Measurements from ENCODE around the gene MYO9A. TPM values are rescaled to one million over a fixed set of nuclear protein-coding genes. Genes with fewer than 3 reads are reported as not detected.
A peak's percentile ranks its signal among the peaks of the same experiment; 100 is the strongest.
"Not testable (repeated sequence)": the region's sequence is repeated elsewhere in the genome, so short reads cannot be mapped to it uniquely, and the experiment has no call there.

Gene MYO9A
- total RNA-seq, 1 donor from 2014 or later: 19.9 TPM

DNA sequence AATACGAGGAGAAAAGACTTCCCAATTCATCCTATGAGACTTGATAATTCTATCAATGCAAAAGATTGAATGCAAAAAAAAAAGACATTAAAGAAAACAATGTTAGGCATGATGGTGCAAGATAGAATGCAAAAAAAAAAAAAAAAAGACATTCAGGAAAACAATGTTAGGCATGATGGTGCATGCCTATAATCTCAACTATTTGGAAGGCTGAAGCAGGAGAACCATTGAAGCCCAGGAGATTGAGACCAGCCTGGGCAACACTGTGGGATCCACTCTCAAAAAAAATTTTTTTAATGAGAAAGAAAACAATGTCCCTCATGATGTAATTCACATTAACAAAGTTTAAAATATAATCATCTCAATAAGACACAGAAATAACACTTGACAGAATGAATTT is 75.9 kb downstream of the MYO9A start:
- no peak for DNase-seq (ENCODE audit: low read depth in 2 of 2)

DNA sequence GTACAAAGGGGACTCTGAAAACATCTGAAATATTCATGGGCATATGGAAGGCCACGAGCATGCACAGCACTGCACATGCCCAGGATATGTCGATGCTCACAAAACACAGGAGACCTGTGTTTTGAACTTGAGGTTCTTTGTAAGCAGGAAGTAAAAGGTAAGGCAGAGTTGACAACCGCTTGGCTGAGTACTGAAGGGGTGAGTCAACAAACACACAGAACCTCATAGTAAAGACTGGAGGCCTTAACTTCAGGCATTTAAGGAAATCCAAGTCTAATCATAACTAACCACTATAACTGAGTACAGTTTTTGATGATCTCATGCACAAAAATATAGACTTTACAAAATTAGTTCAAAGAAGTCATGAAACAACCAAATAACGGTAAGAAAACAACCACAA is 80.6 kb downstream of the MYO9A start:
- no peak for DNase-seq (ENCODE audit: low read depth in 2 of 2)

DNA sequence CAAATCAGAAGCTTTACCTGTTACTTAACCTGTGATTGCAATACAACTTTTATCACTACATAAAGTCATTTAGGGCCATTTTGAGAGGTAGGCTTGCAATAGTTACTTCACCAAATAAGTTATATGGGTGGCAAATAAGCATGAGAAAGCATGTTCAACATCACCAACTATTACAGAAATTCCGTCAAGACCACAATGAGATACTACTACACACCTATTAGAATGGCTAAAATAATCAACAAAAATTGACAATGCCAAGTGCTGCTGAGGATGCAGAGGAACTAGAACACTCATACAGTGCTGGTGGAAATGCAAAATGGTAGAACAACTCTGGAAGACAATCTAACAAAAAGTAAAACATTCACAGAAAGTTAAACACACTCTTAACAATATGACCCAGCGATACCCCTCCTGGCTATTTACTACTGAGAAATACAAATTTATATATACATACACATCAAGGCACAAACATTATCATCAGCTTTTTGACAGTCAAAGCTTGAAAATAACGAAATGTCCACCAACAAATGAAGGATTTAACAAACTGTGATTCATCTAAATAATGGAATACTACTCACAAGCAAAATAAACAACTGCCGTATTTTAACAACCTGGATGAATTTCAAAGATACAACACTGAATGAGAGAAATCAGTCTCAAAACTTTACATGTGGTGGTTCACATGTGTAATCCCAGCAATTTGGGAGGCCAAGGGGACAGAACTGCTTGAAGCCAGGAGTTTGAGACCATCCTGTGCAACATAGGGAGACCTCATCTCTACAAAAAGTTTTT is 82.9 kb downstream of the MYO9A start:
- DNase-seq (ENCODE audit: low read depth in 2 of 2): no peak

DNA sequence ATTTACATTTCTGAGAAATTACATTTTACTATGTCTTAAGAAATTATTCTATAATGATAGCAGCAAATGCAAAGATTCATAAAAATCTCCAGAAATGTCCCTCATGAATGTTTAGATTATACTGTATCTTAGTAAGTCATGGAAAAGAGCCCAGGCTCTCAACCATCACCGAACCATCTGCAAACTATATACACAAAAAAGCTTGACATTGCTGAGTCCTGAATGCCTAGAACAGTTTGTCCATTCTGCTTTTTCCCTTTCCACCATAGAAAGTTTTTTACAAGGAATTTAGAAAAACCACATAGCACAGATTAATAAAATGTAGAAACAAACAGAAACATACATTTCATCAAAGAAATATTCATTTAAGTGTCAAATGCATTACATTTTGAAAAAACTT is 83.6 kb downstream of the MYO9A start:
- DNase-seq (ENCODE audit: low read depth in 2 of 2): no peak

DNA sequence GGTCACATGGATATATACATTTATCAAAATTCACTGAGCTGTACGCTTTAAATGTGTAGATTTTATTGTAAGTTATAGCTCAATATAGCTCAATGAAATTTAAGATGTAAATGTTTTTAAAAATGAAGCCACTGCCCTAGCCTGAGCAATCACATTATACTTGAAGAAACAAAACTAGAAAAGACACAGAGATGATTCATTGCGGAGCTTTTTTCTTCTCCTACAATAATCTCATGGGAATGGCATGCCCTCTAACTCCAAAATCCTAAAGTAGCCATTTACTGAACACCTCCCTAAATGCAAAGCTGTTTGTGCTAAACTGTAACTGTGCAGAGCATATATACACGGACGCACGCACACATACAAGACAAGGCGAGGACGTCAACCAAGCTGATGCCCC is 84.2 kb downstream of the MYO9A start:
- DNase-seq (ENCODE audit: low read depth in 2 of 2): no peak

DNA sequence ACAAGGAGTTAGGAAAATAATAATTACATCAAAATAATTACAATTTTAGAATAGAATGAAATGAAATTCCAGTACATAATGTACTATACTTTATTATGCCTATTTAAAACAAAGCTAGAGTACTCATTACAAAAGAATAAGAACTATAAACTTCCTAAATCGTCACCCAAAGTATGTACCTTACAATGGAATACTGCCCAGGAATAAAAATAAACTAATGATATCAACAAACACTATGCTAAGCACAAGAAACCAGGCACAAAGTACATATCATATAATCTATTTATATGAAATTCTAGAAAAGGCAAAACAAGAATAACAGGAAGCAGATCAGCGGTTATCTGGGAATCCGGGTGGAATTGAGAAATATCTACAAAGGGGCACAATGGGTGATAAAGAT is 84.7 kb downstream of the MYO9A start:
- no peak for DNase-seq (ENCODE audit: low read depth in 2 of 2)

DNA sequence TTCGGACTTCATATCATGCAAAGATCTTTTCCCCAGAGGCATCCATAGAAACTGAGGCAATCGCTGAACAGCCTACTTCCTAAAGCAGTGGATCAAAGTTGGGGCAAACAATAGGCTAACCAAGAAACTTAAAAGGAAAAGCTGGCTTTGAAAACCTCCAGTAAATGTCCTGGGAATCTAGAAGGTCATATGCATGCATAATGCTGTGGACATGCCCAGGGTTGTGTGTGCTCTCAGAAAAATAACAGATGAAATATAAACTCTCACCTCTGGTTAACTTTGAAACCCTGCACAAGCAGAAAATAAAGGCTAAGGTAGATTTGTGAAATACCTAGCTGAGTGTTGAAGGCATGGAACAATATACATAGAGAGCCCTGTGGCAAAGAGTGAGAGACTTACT is 96.3 kb downstream of the MYO9A start:
- no peak for DNase-seq (ENCODE audit: low read depth in 2 of 2)

DNA sequence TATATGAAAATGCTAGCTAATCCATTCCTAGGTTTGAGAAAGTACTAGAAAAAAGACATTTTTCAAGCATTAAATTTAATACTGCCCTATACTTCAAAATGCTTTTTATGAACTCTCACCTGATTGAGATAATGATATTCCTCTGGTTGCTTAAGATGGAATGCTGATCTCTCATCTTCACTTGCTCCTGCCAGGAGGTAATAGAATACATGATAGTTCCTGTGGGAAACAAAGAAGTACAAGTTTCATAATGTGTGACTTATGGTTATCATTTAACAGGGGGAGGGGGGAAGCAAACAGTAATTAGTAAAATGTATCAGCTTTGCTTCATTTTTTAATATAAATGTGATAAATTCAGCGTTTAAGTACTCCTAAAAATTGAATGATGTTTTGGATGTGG is 97.2 kb downstream of the MYO9A start:
- DNase-seq (ENCODE audit: low read depth in 2 of 2): no peak

DNA sequence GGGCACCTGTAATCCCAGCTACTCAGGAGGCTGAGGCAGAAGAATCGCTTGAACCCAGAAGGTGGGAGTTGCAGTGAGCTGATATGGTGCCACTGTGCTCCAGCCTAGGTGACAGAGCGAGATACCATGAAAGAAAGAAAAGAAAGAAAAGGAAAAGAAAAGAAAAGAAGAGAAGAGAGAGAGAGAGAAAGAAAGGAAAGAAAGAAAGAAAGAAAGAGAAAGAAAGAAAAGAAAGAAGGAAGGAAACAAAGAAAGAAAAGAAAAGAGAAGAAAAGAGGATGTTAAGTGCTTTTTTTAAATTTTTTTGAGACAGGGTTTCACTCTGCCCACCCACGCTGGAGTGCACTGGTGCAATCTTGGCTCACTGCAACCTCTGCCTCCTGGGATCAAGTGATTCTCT is 103.4 kb downstream of the MYO9A start:
- DNase-seq (ENCODE audit: low read depth in 2 of 2): not testable (repeated sequence)

DNA sequence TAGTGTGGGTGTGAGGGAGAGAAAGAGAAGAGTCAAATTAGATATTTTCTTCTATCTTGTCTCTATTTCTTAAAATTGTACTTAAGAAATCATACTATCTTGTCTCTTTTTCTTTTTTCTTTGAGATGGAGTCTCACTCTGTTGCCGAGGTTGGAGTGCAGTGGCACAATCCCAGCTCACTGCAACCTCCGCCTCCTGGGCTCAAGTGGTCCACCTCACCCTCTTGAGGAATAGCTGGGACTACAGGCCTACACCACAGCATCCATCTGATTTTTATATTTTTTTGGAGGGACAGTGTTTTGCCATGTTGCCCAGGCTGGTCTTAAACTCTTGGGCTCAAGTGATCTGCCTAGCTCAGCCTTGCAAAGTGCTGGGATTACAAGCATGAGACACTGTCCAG is 104.2 kb downstream of the MYO9A start:
- DNase-seq (ENCODE audit: low read depth in 2 of 2): no peak

DNA sequence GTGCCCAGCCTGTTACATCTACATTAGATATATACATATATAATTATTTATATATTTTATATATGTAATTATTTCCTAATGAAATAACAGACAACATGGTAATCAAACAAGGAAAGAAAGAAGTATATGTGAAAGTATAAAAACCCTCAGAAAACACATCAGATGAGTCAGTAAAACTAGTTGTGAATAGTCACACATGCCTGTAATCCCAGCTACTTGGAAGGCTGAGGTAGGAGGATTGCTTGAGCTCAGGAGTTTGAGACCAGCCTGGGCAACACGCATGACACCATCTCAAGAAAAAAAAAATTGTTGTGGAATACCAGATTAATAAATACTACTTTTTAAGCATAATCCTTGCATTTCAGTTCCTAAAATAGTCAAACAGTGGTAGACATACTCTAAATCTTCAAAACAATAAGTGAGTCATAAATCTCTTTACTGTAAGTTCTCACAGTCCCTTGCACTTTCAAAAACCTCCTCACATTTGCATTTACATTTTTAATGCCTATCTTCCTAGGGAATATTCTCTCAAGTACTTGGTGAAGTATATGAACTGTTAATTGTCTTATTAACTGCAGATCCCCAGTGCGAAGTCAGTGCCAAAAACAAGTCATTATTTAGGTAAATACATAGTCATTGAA is 106.5 kb downstream of the MYO9A start:
- no peak for DNase-seq (ENCODE audit: low read depth in 2 of 2)

DNA sequence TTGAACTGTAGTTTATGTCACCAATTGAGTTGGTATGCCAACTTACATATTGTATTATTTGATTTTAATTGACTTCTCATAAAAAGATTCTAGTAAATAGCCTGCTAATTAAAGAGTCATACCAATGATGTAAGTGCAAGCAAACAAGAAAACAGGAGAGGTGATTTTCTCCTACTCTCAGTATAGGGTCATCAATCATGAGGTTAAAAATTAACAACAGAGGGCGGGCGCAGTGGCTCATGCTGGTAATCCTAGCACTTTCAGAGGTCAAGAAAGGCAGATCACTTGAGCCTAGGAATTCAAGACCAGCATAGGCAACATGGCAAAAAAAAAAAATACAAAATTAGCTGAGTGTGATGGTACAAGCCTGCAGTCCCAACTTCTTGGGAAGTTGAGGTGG is 108.7 kb downstream of the MYO9A start:
- DNase-seq (ENCODE audit: low read depth in 2 of 2): no peak

DNA sequence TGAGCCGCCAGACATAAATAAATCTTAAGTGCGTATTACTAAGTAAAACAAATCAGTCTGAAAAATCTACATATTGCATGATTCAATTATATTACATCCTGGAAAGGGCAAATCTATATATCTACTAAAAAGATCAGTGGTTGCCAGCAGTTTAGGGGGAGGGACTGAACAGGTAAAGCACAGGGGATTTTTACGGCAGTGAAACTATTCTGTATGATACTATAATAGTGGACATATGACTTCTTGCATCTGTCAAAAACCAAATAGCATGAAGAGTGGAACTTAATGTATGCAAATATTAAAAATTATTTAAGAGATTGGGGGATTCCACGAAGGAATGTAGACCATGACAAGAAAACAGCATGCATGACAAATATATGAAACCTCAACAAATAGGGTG is 111.6 kb downstream of the MYO9A start:
- no peak for DNase-seq (ENCODE audit: low read depth in 2 of 2)

DNA sequence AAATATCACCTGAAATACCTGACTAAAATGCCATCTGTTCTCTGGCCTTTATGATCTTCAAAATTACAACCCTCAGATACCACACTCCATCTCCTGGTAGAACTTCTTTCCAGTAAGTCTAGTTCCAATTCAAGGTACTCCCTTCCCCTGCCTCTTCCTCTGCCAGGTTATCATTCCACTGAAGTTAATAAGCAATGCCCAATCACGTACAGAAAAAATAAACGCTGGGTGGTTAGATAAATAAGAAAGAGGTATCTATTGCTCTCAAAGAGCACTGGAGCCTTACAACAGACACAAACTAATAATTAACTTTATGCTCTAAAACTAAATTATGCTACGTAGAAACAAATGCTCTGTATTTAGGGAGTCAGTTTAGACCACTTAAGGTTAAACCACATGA is 112.5 kb downstream of the MYO9A start:
- no peak for DNase-seq (ENCODE audit: low read depth in 2 of 2)

DNA sequence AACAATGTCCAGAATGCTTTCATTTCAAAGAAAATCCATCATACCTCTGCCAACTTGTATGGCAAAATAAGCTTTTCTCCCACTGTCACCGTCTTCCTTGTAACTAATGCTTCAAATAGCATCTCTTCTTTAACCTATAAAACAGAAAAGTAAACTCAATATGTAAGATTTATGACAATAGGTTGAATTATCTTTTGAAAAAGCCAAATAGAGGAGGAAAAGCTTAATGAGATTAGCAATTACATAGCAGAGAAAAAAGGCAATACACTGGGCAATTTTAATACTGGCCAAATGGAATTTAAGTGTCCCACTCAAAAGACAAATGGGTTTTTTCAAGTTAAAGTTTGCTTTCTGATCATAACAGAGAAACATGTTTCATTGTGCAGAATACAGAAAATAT is 118.1 kb downstream of the MYO9A start:
- DNase-seq (ENCODE audit: low read depth in 2 of 2): no peak

DNA sequence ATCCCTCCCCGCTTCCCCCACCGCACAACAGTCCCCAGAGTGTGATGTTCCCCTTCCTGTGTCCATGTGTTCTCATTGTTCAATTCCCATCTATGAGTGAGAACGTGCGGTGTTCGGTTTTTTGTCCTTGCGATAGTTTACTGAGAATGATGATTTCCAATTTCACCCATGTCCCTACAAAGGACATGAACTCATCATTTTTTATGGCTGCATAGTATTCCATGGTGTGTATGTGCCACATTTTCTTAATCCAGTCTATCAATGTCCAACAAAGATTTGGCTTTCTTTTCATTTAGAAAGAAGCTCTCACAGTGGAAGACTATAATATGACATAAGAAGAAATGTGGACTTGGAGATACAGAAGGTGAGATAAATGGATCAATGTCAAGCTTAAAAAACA is 119.2 kb downstream of the MYO9A start:
- not testable (repeated sequence) for DNase-seq (ENCODE audit: low read depth in 2 of 2)

DNA sequence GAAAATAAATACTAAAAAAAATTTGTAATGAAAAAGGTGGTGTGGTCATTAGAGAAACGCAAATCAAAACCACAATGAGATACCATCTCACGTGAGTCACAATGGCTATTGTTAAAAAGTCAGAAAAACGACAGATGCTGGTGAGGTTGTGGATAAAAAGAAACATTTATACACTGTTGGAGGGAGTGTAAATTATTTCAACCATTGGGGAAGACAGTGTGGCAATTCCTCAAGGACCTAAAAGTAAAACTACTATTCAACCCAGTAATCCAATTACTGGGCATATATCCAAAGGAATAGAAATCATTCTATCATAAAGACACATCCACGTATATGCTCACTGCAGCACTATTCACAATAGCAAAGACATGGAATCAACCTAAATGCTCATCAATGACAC is 120.3 kb downstream of the MYO9A start:
- DNase-seq (ENCODE audit: low read depth in 2 of 2): peak in 1 of 2 donors; percentile 5

DNA sequence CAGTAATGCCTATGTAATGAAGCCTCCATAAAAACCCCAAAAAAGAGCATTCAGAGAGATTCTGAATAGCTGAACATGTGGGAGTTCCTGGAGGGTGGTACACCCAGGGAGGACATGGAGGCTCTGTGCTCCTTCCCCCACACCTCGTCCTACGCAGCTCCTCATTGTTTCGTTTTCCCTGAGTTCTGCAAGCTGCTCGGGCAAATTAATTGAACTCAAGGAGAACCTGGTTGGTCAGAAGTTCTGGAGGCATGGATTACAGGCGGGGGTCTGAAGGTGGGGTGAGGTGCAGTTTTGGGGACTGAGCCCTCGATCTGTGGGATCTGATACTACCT is 142.2 kb downstream of the MYO9A start:
- DNase-seq (ENCODE audit: low read depth in 2 of 2): no peak

DNA sequence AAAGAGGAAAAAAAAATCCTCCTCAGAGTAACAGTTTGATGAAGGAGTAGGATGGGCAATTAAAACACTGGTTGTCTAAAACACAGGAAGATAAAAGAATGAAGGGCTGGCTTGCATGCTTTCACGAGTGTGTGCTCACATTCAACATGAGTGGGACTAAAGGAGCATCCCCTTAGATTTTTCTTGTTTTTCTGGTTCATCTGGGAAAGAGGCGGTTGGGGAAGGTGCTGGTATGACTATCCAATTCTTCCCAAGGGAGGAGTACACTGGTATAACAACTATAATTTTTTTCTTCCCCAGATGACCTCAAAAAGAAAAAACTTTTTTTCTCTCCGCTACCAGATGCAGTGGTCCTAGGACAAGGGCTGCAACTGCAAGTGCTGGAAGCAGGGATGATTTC is 143.7 kb downstream of the MYO9A start:
- DNase-seq (ENCODE audit: low read depth in 2 of 2): no peak

DNA sequence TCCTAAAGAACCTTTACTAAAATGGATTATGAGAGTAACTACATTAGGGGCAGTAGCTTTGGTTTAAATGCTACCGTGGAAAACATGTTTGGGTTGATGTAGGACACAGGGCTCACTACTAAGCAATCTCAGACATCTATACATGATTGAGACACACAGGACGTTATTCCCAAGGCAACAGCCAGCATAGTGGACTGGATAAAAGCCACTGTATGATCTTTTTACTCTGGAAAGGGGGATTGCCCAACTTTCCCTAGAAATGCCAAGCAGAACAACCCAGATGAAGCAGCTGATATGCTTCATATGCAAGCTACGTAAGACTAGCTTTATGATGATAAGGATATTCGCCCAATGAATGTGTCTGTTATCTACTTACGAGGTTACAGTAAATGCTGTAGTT is 144.6 kb downstream of the MYO9A start:
- no peak for DNase-seq (ENCODE audit: low read depth in 2 of 2)

DNA sequence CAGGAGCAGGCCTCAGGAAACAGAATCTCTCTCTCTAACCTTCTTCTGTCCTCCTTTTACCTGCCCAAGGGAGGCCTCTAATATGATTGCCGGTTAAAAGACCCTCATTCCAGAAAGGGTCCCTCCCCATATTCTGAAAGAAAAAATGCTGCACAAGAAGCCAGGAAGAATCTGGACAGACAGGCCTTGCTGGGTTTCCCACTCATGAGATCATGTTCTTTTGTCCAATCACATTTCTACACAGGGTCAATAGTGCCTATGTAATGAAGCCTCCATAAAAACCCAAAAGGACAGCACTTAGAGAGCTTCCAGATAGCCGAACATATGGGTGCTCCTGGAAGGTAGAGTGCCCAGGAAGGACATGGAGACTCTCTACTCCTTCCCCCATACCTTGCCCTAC is 146.0 kb downstream of the MYO9A start:
- no peak for DNase-seq (ENCODE audit: low read depth in 2 of 2)

DNA sequence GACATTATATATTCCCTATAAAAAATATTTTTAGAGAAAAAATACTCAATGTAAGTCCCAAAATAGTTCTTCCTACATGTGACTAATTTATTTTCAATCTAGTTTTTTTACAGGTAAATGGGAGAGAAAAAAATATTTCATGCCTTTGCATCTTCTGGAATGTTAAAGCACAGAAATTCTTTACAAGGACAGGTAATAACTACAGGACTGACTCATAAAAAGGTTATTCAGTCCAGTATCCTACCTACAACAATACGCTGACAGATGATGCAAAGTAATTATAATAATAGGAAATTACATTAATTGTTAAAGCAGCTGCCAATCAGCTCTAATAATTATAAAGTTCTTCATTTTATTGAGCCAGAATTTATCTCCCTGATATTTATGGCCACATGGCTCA is 147.5 kb downstream of the MYO9A start:
- no peak for DNase-seq (ENCODE audit: low read depth in 2 of 2)

DNA sequence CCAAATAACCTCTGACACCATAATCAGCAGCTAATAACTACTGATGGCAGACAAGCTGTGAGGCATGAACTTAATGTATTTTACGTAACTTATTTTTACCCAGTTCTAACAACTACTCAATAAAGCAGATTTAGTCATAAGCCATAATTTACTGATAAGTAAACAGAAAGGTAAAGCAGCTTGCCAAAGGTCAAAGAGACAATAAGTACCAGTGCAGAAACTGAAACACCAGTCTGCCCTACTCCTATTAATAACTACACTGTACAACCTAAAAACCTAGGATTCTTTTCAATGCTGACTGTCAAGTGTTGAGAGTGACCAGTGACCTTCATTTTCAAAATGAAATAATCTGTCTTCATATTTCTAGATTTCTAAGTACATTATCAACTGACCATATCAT is 155.4 kb downstream of the MYO9A start:
- DNase-seq (ENCODE audit: low read depth in 2 of 2): peak in 1 of 2 donors; percentile 3

DNA sequence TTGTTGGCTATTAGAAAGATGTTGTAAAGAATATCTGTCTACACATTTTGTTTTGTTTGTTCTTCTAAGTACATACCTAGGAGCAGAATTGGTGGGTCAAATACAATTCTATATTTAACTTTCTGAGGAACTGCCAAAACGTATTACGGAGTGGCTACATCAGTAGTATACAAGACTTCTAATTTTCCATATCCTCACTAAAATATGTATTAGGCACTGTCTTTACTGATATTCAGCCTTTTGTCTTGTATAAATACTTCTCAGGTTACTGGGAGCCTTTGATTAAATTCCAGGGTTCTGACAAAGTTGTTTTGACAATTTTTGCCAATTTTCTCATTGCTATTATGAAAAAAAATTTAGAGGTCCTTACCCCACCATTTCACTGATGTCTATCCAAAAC is 160.9 kb downstream of the MYO9A start:
- no peak for DNase-seq (ENCODE audit: low read depth in 2 of 2)
